ENCODE data around the gene ANKS3. TPM values are rescaled to one million over a fixed set of nuclear protein-coding genes. Genes with fewer than 3 reads are reported as not detected.
"Not testable (repeated sequence)": the region's sequence is repeated elsewhere in the genome, so short reads cannot be mapped to it uniquely, and the experiment has no call there.

The ANKS3 gene
- total RNA-seq, 4 donors from 2014 or later, result 6.7 to 16.6 (median 9.0) TPM

DNA sequence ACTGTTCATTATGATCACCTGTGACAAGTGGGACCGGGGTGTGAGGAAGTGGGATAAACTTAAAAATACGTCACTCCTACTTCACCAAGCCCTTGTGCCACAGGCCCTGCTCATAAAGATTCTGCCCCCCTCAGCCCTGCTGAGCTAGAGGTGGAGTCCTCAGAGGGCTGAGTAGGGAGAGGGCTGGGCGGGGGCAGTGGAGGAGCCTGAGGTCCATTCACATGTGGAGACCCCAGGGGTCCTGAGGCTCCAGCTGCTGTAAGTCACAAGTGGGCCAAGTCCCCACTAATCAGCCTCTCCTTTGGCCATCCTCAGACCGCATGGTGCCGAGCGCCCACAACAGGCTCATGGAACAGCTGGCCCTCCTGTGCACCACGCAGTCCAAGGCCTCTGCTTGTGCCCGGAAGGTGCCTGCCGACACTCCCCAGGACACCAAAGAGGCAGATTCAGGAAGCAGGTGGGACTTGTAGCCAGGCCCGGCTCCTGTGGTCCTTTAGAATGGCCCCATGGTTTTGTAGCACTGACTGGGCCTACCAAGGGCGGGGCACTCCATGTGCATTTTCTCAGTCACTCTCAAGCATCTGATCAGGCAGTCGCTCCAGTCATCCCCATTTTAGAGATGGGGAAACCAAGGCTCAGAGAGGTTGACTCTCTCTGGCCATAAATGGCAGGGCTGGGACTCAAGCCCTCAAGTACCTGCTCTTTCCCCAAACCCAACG lies 10.6 kb upstream of the ANKS3 start:
- Histone ChIP-seq H3K36me3 (no peaks in the 10 kb centered on the region), H3K9me3 (no peaks in the 10 kb centered on the region), H3K27me3 (peaks cover 0 to 3% (median 0%) of the 10 kb centered on the region in 3 donors), H3K4me3 (no peak overlapping the region), H3K4me1 (peaks cover 0 to 3% of the 10 kb centered on the region in 2 donors), H3K27ac (no peak overlapping the region)
- in situ Hi-C loops (cut with MboI; ENCODE audit: low sequenced_read_pairs in 4 of 4), result no loop called here
- intact Hi-C loops (cut with DNase I; ENCODE audit: low total_unique reads), result no loop called here
- no peak for DNase-seq
- TF ChIP-seq POLR2A (IDR thresholded peaks at IDR 0.05), result no peak
- TF ChIP-seq, protein P1, sequence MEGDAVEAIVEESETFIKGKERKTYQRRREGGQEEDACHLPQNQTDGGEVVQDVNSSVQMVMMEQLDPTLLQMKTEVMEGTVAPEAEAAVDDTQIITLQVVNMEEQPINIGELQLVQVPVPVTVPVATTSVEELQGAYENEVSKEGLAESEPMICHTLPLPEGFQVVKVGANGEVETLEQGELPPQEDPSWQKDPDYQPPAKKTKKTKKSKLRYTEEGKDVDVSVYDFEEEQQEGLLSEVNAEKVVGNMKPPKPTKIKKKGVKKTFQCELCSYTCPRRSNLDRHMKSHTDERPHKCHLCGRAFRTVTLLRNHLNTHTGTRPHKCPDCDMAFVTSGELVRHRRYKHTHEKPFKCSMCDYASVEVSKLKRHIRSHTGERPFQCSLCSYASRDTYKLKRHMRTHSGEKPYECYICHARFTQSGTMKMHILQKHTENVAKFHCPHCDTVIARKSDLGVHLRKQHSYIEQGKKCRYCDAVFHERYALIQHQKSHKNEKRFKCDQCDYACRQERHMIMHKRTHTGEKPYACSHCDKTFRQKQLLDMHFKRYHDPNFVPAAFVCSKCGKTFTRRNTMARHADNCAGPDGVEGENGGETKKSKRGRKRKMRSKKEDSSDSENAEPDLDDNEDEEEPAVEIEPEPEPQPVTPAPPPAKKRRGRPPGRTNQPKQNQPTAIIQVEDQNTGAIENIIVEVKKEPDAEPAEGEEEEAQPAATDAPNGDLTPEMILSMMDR (IDR thresholded peaks at IDR 0.05 in 4 of 5, conservative IDR thresholded peaks at IDR 0.05 in 1 of 5), result no peak
- ATAC-seq, result no peak

DNA sequence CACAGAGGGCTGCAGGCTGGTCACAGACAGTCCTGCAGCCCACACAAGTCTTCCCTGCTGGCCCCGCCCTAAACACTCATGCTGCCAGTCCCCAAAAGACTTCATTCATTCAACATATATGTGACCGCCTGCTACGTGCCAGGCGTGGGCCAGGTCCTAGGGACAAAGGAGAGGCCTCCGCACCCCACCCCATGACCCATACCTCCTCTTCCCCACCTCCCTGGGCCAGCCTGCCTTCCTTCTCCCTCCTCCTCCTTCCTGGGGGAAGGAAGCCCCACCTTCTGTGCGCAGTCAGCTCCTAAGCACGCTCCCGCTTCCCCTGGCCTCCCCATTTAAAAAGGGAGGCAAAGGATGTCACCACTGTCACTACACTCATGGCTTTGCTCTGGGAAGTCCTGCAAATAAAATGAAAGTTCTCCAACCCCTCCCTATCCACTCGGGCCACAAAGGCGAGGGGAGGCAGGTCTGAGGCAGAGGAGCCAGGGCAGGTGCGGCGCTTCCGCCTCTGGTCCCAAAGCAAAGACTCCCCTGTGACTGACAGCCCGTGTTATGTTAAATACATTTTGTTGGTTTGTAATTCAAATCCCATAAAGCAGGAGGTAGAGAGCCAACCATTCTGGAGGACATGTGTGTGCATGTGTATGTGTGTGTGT lies 9.3 kb upstream of the ANKS3 start:
- peaks cover 0 to 3% of the 10 kb centered on the region in 2 donors for H3K4me1 ChIP-seq
- H3K27ac ChIP-seq, result no peak overlapping the region
- ATAC-seq (no peak), DNase-seq (no peak)
- intact Hi-C loops (cut with DNase I; ENCODE audit: low total_unique reads) (no loop called here), in situ Hi-C loops (cut with MboI; ENCODE audit: low sequenced_read_pairs in 4 of 4) (no loop called here)
- peaks cover 0 to 3% (median 0%) of the 10 kb centered on the region in 3 donors for H3K27me3 ChIP-seq
- H3K36me3 ChIP-seq, result no peaks in the 10 kb centered on the region
- H3K4me3 ChIP-seq, result no peak overlapping the region
- TF ChIP-seq, protein P1 (IDR thresholded peaks at IDR 0.05 in 4 of 5, conservative IDR thresholded peaks at IDR 0.05 in 1 of 5), result no peak
- TF ChIP-seq POLR2A (IDR thresholded peaks at IDR 0.05), result no peak
- H3K9me3 ChIP-seq, result no peaks in the 10 kb centered on the region

DNA sequence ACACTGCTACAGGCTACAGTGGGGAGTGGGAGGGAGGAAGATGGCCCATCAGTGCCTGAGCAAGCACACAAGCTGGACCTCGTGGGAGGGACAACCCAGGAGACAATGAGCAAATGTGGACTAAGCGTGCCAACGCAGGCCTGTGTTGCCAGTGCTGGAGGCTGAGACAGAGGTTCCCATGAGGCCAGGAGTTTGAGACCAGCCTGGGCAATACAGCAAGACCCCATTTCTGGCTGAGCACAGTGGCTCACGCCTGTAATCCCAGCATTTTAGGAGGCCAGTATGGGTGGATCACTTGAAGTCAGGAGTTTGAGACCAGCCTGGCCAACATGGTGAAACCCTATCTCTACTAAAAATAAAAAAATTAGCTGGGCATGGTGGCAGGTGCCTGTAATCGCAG lies 4.3 kb upstream of the ANKS3 start:
- in situ Hi-C loops (cut with MboI; ENCODE audit: low sequenced_read_pairs in 4 of 4); ATAC-seq; H3K36me3 ChIP-seq; intact Hi-C loops (cut with DNase I; ENCODE audit: low total_unique reads); H3K27ac ChIP-seq; H3K9me3 ChIP-seq; H3K4me3 ChIP-seq; DNase-seq; H3K27me3 ChIP-seq: not testable (repeated sequence)
- H3K4me1 ChIP-seq, result peaks cover 7 to 11% of the 10 kb centered on the region in 2 donors

DNA sequence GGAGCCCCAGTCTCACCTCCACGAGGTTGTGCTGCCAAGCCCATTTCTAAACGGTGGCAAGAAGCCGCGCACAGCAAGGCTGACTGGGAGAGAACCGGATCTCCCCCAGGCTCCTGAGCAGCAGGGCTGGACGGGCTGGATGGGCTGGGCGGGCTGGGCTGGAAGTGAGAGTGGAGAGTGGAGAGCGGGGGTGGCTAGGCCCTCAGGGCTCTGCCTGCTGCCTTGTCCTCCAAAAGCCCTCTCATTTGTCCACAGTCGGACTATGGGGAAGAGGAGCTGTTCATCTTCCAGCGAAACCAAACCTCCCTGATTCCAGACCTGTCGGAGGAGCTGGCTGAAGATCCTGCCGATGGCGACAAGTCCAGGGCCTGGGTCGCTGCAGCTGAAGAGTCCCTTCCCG lies 3.5 kb upstream of the ANKS3 start:
- Histone ChIP-seq H3K4me3 (no peak overlapping the region), H3K27me3 (no peaks in the 10 kb centered on the region), H3K9me3 (no peaks in the 10 kb centered on the region), H3K4me1 (peaks cover 13 to 16% of the 10 kb centered on the region in 2 donors), H3K36me3 (no peaks in the 10 kb centered on the region), H3K27ac (no peak overlapping the region)
- ATAC-seq (no peak), DNase-seq (no peak)
- intact Hi-C loops (cut with DNase I; ENCODE audit: low total_unique reads), result no loop called here
- TF ChIP-seq, protein P1 (IDR thresholded peaks at IDR 0.05 in 4 of 5, conservative IDR thresholded peaks at IDR 0.05 in 1 of 5), result no peak
- TF ChIP-seq POLR2A (IDR thresholded peaks at IDR 0.05), result no peak
- in situ Hi-C loops (cut with MboI; ENCODE audit: low sequenced_read_pairs in 4 of 4), result no loop called here

DNA sequence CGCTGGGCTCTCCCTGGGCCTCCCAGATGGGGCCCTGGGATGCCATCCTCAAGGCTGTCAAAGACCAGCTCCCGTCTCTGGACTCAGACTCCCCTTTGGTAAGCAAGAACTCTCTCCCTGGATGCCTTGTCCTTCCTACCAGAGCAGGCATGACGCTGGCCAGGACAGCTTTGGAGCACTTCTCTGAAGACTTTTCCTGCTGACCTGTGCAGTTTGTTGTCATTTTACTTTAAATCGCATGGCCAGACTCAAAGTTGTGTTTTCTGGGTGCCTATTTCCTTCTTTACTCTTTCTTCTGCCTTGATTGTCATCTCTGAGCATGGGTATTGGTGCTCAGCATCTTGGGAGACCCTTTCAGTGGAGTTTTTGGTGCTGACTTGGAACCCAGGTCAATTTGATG lies 2.5 kb upstream of the ANKS3 start:
- H3K9me3 ChIP-seq, result no peaks in the 10 kb centered on the region
- H3K36me3 ChIP-seq, result no peaks in the 10 kb centered on the region
- no peaks in the 10 kb centered on the region for H3K27me3 ChIP-seq
- peaks cover 13 to 16% of the 10 kb centered on the region in 2 donors for H3K4me1 ChIP-seq
- TF ChIP-seq, protein P1 (IDR thresholded peaks at IDR 0.05 in 4 of 5, conservative IDR thresholded peaks at IDR 0.05 in 1 of 5), result no peak
- TF ChIP-seq POLR2A (IDR thresholded peaks at IDR 0.05), result no peak
- no peak overlapping the region for H3K4me3 ChIP-seq
- no peak for ATAC-seq
- intact Hi-C loops (cut with DNase I; ENCODE audit: low total_unique reads) (no loop called here), in situ Hi-C loops (cut with MboI; ENCODE audit: low sequenced_read_pairs in 4 of 4) (no loop called here)
- no peak overlapping the region for H3K27ac ChIP-seq
- no peak for DNase-seq

All from gastrocnemius medialis (tissue), 4 donors.